GM19240 (cell line): ENCODE measurements around the gene DBR1.

Experiments
- DNase-seq: peaks from one replicate; pipeline ENCODE4 v3.0.0; 2011; ENCODE audit warnings: low spot score; ENCODE audit not compliant: insufficient read length

DBR1 gene

DNA sequence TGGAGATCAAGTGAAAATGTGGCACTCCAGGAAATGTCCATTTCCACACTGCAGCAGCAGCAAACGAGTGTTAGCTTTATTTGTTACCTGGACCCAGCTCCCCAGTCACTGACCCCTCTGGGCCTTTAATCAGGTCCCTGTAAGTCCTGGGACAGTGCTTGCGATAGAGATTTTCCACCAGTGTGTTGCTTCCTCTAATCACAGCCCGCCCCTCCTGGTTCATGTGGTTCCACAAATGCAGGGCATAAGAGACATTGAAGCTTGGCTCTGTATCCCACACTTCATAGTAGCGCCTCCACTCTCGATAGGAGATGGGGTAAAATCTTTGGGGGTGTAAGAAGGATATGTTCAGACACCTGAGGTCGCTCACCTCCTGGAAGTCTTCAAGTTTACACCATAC is 50.5 kb downstream of the DBR1 start:
- DNase-seq = no peak

DNA sequence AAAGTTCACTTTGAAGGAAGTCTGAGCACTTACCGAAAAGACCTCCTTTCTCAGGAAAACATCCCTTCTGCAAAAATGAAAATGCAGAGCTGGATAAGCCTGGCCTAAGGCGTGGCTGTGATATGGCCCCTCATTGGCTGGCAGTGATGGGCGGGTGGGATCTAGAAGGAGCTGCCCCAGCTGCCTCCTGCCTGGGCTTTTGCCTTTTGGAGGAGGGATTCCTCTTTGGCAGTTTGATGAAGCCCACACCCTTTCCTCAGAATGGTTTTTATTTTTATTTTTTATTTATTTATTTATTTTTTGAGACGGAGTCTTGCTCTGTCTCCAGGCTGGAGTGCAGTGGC is 55.3 kb downstream of the DBR1 start:
- no peak for DNase-seq

DNA sequence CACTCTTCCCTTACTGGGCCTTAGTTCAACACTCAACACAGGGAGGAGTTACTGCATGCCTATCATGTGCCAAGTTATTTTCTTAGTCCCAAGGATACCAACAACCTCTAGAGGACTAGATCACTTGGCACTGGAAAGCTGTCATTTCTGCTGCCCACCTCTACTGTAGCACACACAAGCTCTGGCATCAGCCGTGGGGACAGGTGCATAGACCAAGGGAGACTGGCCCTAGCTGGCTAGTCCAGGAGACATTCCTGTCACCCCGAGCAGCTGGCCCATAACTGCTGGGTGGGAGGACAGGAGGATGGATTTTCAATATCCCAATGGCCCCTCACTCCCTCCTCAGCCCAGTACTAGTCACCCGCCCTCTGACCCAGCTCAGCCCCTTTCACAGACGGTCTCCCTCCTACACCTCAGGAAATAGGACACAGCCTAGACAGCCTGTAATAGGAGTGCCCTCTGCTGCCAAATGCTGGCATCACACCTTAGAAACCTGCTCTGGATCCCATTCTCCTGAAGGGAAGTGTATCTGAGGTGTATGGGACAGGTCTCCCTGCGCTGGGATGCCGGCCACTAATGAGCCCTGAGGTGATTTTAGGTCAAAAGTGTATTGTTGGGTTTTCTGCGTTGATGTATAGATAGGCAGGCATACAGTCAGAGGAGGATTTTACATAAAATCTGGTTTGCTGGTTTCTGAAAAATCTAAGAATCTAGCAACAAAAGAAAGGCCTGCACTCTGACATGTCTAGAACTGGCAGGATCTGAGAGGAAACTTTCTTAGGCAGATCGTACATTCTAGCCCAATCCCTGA is 55.9 kb downstream of the DBR1 start:
- peak; percentile 40 for DNase-seq

DNA sequence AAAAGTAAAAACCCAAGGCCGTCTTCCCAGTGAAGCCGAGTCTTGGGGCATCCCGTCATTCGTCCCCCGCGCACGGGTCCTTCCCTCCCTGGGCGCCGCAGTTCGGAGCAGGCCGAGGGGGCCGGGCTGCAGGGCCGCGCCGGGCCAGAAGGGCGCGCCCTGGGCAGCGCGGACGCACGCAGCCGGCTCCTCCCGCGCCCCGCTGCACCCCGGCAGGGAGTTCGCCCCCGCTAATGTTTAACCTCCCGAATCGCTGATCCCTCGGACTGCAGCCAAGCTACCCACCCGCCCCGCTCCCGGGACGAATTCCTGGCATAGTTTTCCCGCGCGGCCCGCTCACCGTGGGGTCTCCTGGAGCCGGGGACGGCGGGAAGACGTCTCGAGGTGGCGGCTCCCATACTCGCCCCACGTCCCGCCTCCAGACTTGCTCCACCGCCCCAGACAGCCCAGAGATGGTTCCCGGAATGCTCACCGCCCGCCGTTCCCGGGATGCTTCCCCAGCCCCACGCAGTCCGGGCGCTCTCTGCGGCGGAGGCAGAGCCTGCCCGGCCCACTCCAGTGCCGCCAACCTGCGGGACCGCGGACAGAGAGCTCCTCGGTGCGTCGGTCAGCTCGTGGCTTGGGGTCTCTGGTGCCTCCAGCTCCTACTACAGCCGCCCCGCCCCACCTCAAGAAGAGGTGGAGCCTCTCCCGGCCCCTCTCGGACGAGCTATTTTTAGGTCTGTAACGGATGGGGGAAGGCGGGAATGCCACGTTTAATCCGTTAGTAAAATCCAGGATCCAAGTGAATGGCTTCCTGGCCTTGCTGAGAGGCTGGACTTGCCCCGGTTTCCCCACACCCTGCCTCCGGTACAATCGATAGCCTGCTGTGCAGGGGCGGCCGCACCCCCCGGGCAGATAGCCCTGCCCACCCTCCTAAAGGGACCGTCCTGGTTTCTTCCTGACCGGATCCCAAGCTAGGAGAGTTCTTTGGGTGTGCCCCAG is 59.4 kb downstream of the DBR1 start, which contains the start of gene DZIP1L:
Gene DZIP1L, minus strand, starts transcription at position 621 of the 984 bp plus-strand sequence. CDS start 11,637 bp downstream, outside the sequence.
- DNase-seq = no peak

DNA sequence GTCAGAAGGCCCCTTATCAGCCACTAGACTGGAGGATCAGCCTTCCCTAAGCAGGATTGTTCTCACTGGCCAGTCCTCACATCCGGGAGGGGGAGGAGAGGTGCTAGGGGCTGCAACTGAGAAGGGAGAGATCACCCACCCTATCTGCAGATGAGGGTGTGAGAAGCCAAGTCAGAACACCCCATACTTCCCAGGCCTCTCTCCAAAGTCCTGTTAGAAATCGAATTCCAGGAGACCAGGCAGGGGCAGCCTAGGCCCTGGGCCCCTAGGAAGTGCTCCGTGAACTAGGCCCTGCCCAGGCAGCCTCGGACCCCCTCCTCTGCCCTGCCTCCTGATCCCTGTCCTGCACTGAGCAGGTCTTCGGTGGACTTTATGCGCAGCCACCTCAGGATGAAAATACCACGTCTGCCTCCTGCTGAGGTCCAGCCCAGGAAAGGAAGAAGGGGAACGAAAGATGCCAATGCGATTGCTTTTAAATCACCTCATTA is 60.2 kb downstream of the DBR1 start:
- DNase-seq = no peak

DNA sequence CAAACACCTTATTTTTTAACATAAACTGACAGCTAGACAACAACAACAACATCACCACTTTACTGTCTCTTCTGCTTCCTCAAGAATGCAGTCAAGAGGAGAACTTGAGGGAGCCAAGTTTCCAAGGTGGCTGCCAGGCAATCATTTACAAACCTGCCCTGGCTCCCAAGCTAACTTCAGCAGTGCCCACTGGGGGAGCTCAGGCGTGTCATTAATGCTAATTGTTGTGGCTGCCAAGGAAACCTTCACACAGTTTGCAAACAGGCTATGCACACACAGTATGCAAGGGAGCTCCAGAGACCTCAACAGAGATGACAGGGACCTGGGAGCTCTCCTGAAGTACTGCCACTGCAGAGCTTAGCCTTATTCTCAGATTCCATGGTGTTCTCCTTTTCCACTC is 61.4 kb downstream of the DBR1 start:
- DNase-seq = no peak

DNA sequence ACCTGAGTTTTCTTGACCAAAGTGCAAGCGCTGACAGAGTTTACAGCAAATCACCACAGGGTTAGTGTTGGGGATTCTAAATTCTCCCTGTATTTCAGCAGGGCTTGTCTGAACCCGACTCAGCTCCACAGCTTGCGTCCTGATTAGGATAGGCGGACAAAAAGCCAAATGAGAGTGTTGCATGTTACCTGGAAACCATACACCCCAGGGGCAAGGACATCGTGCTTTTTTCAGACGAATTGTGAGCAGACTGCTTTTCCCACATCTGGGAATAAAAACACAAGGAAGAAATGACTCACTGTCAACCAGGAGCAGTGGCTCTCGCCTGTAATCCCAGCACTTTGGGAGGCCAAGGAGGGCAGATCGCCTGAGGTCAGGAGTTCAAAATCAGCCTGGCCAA is 62.4 kb downstream of the DBR1 start:
- DNase-seq = no peak
